ENCODE measurements around the gene CFAP58.
A peak's percentile ranks its signal among the peaks of the same experiment; 100 is the strongest.

Gene CFAP58

DNA sequence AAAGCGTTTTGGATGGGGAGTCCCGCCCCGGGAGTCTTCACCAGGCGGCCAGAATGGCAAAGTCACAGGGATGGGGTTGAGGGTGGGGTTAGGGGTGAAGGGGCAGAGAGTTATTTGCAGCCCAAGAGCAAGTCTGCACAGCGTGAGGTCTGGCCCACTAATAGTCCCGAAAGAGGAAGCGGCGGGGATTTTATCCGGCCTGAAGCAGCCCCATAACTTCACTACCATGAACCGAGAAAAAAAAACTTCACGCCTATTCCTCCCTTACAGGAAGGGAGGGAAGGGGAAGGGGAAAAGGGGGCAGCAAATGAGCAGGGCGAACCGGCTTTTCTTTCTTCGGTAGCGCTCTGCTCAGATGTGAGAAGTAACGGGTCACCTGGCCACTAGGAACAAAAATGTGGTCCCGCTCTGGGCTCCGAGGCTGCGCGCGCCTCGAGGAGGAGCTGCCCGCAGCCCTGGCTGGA lies 16.1 kb upstream of the CFAP58 start:
- H3K4me3 ChIP-seq (ENCODE audit: low read depth, low read length) = peak overlapping the region; percentile 90
- no peak for DNase-seq (ENCODE audit: low read depth)
- TF ChIP-seq, protein P1, sequence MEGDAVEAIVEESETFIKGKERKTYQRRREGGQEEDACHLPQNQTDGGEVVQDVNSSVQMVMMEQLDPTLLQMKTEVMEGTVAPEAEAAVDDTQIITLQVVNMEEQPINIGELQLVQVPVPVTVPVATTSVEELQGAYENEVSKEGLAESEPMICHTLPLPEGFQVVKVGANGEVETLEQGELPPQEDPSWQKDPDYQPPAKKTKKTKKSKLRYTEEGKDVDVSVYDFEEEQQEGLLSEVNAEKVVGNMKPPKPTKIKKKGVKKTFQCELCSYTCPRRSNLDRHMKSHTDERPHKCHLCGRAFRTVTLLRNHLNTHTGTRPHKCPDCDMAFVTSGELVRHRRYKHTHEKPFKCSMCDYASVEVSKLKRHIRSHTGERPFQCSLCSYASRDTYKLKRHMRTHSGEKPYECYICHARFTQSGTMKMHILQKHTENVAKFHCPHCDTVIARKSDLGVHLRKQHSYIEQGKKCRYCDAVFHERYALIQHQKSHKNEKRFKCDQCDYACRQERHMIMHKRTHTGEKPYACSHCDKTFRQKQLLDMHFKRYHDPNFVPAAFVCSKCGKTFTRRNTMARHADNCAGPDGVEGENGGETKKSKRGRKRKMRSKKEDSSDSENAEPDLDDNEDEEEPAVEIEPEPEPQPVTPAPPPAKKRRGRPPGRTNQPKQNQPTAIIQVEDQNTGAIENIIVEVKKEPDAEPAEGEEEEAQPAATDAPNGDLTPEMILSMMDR (IDR thresholded peaks at IDR 0.05; ENCODE audit: low read depth, low read length, missing control alignments) = no peak

DNA sequence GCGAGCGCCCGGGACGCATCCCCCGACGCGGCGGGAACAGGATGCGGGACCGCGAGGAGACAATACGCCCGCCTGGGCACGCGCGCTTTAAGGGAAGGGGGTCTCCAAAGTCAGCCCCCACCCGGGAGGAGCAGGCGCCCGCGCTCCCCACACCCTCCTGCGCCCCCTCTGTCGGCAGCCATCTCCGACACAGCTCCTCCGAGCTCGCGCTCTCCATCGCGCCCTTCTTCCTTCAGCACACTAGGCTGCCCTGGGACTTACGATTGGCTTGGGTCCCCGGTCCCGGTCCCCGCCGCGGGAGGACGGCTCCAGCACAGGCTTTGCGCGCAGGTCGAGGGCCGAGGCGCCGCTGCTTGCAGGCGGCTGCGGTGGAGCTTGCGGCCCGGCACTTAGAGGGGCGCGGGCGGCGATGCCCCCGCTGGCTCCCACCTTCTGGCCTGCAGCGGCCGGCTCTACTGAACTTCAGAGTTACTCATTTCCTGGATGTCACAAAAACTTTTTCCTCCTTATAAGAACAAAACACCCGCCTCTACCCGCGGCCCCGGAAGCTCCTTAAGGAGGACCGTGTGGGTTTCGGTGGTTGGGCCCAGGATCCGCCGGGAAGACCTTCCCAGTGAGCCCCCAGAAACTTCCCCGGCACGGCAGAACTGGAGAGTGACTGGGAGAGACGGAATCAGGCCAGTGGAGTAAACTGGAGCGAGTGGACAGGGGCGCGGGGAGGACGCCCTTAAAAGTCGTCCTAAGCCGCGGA lies 15.5 kb upstream of the CFAP58 start, which contains the start of gene ITPRIP:
TSS of gene ITPRIP (minus strand) at position 481 of the 751 bp plus-strand sequence. CDS start 22,414 bp downstream, outside the sequence.
- DNase-seq (ENCODE audit: low read depth) = no peak
- TF ChIP-seq, protein P1 (IDR thresholded peaks at IDR 0.05; ENCODE audit: low read depth, low read length, missing control alignments) = peak; percentile 41
- peak within 1 kb of the TSS; percentile 90 for H3K4me3 ChIP-seq (ENCODE audit: low read depth, low read length)

DNA sequence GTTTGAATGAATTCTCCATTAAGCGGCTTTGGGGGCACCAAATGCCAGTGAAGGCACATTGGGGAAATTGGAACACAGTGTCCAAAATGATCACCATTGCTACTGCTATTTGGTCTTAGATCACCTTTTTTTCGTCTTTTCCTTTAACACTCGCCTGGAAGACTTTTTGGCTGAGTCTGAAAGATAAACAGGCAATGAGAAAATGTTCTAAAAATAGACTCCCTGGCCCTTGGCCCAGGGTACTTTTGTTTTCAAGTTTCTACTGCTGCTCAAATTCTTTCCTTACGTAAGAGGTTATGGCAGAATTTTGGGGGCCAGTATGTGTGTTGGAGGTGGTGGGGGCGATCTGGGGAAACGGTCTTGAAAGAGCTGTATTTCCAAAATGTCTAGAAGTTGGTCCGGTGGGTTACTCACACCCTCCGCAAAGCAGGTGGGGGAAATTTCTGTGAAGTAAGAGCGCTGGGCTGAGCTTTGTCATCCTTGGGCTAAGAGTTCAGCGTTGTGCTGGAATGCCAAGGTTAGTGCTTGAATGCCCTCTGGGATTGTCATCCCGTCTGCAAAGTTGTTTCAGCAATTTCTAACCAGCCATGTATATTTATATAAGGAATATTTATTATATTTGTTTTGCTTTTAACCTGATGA lies 14.0 kb upstream of the CFAP58 start:
- H3K4me3 ChIP-seq (ENCODE audit: low read depth, low read length) = no peak overlapping the region; the same call in 1 of the 2 replicates

DNA sequence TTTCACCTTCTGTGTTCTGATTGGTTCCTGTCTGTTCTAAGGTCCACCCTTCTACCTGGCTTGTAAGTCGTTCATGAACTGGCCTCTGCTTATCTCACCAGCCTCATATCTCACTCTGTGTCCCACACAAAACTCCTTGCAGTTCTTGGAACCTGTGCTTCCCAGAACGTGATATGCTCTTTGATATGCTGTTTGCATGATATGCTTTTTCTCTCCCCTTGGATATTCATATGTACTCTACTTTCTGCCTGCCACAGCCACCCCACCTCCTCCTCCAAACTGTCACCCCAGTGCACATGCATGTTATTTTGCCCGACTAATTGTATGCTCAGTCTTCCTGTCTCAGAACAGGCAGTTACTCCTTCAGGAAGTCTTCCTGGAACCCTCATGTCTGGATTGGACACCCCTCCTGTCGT lies 13.5 kb upstream of the CFAP58 start:
- TF ChIP-seq, protein P1 (IDR thresholded peaks at IDR 0.05; ENCODE audit: low read depth, low read length, missing control alignments) = no peak
- DNase-seq (ENCODE audit: low read depth) = no peak
- H3K4me3 ChIP-seq (ENCODE audit: low read depth, low read length) = no peak overlapping the region

More for the DNA sequence above, 14.0 kb upstream of the CFAP58 start:
- no peak for DNase-seq (ENCODE audit: low read depth)
- TF ChIP-seq, protein P1 (IDR thresholded peaks at IDR 0.05; ENCODE audit: low read depth, low read length, missing control alignments) = no peak

DNA sequence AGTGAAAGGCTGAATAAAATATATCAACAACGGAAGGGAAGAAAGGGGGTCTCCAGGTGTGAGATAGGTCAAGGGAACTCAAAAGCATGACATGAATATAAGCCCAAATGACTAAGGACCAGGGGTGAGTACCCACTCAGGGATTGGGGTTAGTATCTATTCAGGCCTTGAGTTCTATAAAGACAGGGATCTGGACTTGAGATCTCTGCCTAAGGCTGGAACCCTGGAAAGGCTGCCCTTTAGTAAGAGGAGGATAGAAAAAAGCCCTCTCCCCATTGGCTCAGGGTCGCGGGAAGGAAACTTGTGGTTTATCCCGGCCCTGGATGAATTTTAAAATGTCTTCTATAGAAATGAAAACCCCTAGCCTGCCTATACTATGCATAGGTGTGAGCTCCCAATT lies 13.0 kb upstream of the CFAP58 start:
- TF ChIP-seq, protein P1 (IDR thresholded peaks at IDR 0.05; ENCODE audit: low read depth, low read length, missing control alignments) = no peak
- DNase-seq (ENCODE audit: low read depth) = no peak

DNA sequence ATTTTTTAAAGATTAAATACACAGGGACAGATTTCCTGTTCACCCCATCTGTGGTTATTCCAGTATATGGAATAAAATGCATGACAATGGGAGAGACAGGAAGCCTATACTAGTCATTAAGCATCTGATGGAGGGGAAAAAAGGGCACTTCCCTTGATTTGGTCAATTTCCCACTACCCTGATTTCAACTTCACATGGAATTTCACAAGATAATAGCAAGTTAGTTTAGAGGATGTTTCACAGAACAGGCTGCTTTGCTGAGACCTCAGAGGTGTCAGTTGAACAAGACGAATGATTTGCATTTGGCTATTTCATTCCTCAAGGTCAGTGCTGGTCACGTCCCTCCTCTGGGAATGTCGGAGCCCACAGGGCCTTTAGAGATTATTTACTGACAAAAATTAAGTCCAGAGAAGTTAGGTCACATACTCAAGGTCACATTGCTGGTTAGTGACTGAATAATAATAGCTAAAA lies 10.7 kb upstream of the CFAP58 start:
- DNase-seq (ENCODE audit: low read depth) = no peak
- no peak overlapping the region for H3K4me3 ChIP-seq (ENCODE audit: low read depth, low read length)
- TF ChIP-seq, protein P1 (IDR thresholded peaks at IDR 0.05; ENCODE audit: low read depth, low read length, missing control alignments) = no peak

More for the DNA sequence above, 13.0 kb upstream of the CFAP58 start:
- no peak overlapping the region for H3K4me3 ChIP-seq (ENCODE audit: low read depth, low read length)
